HCT116 (cell line): ENCODE results near the gene IQCB1. TPM values are rescaled to one million over a fixed set of nuclear protein-coding genes. Genes with fewer than 3 reads are reported as not detected.

Experiments used
- ATAC-seq: fragments of 200-7000 bp; cut with Tn5 transposase; 2 replicates; pipeline ENCODE4 v1.9.1; 2020; ENCODE audit warnings: mild to moderate bottlenecking, moderate library complexity
- Bru-seq: library from RNA; stranded (reverse); fragments of 400-500 nt; gene quantifications from one replicate; lab custom pipeline; 2021; lab: Mats Ljungman, UMichigan
- BruChase-seq, 2 experiments: library from RNA; stranded (reverse); fragments of 400-500 nt; gene quantifications; one replicate each; lab custom pipeline; 2021; lab: Mats Ljungman, UMichigan
- BruUV-seq: library from RNA; stranded (reverse); fragments of 400-500 nt; replicated peaks from 2 replicates; lab custom pipeline; 2021; lab: Mats Ljungman, UMichigan
- CTCF ChIA-PET: fragments of 300-600 bp; sonication (Branson Sonifier 250); formaldehyde crosslinking; loops from one replicate; lab custom pipeline; 2021; ENCODE audit warnings: antibody characterized with exemption; lab: Charles Lee
- POLR2A ChIA-PET: fragments of 300-600, 350-600 bp; sonication (Branson Sonifier 250); formaldehyde crosslinking; loops from one replicate; lab custom pipeline; 2021; ENCODE audit warnings: antibody characterized with exemption; lab: Charles Lee
- RAD21 ChIA-PET, 2 experiments: fragments of 300-600 bp; sonication (Branson Sonifier 250); formaldehyde crosslinking; loops; one replicate each; lab custom pipeline; 2023; ENCODE audit warnings: low total read pairs in 2 of 2; ENCODE audit not compliant: uncharacterized antibody in 2 of 2, unreplicated experiment in 2 of 2, low non-redundant PET in 1 of 2; lab: Charles Lee
- DNase-seq: peaks from one replicate; pipeline ENCODE4 v3.0.0-alpha.2; 2010; ENCODE audit warnings: low read depth, low spot score
- H2AFZ ChIP-seq: fragments of 200-600 bp; shearing (Covaris generic), sonication (generic); 2 replicates; pipeline ENCODE4 v1.6.1; 2017; ENCODE audit warnings: low read depth, mixed run types, mixed read lengths, antibody characterized with exemption, low read length; ENCODE audit not compliant: poor library complexity, severe bottlenecking
- H3K27ac ChIP-seq: 2 replicates; pipeline ENCODE4 v1.5.1; 2012; ENCODE audit warnings: low read depth, low read length
- H3K27me3 ChIP-seq: fragments of 200-600 bp; sonication (generic); 2 replicates; pipeline ENCODE4 v1.6.1; 2016; ENCODE audit warnings: mixed run types, low read length, mixed read lengths; ENCODE audit not compliant: insufficient read depth
- H3K36me3 ChIP-seq, 2 experiments: fragments of 200-500 bp in 1 of 2; fragments of 200-600 bp in 1 of 2; sonication (Bioruptor generic) in 1 of 2; sonication (generic) in 1 of 2; 2 replicates each; pipeline versions ENCODE4 v1.5.1 to v1.6.1; 2014 to 2016; ENCODE audit warnings: low read length in 2 of 2, inconsistent platforms in 1 of 2, mixed read lengths in 1 of 2, mixed run types in 1 of 2; ENCODE audit not compliant: insufficient read depth in 2 of 2, control insufficient read depth in 1 of 2
- H3K4me1 ChIP-seq, 2 experiments: fragments of 200-600 bp in 1 of 2; sonication (generic) in 1 of 2; 2 replicates each; pipeline versions ENCODE4 v1.5.1 to v1.6.1; 2012 to 2017; ENCODE audit warnings: low read length in 2 of 2, inconsistent platforms in 1 of 2, mild to moderate bottlenecking in 1 of 2, mixed read lengths in 1 of 2, mixed run types in 1 of 2, moderate library complexity in 1 of 2; ENCODE audit not compliant: insufficient read depth in 2 of 2, control insufficient read depth in 1 of 2
- H3K4me2 ChIP-seq: fragments of 200-600 bp; sonication (generic); 2 replicates; pipeline ENCODE4 v1.6.1; 2017; ENCODE audit warnings: mixed run types, low read length, mixed read lengths
- H3K4me3 ChIP-seq, 2 experiments: fragments of 200-600 bp in 1 of 2; sonication (generic) in 1 of 2; replicated peaks in 1 of 2; 2 replicates each; pipeline ENCODE4 v1.5.1; 2011 to 2016; ENCODE audit warnings: low read length in 2 of 2, control low read depth in 1 of 2, low read depth in 1 of 2, mild to moderate bottlenecking in 1 of 2, mixed read lengths in 1 of 2, mixed run types in 1 of 2
- H3K79me2 ChIP-seq: fragments of 200-600 bp; sonication (generic); 2 replicates; pipeline ENCODE4 v1.6.1; 2017; ENCODE audit warnings: mild to moderate bottlenecking, mixed run types, low read length, moderate library complexity, mixed read lengths; ENCODE audit not compliant: insufficient read depth
- H3K9ac ChIP-seq: fragments of 200-600 bp; sonication (generic); 2 replicates; pipeline ENCODE4 v1.6.1; 2016; ENCODE audit warnings: low read length, mixed read lengths
- H3K9me2 ChIP-seq: fragments of 200-600 bp; sonication (generic), shearing (Covaris generic); 2 replicates; pipeline ENCODE4 v1.6.1; 2017; ENCODE audit warnings: mixed run types, mild to moderate bottlenecking, moderate library complexity; ENCODE audit not compliant: insufficient read depth
- H3K9me3 ChIP-seq, 2 experiments: fragments of 200-500 bp in 1 of 2; fragments of 200-600 bp in 1 of 2; sonication (Bioruptor generic) in 1 of 2; sonication (generic) in 1 of 2; 2 replicates each; pipeline ENCODE4 v1.6.1; 2014 to 2017; ENCODE audit warnings: low read length in 2 of 2, mixed read lengths in 2 of 2, inconsistent platforms in 1 of 2, low read depth in 1 of 2, mild to moderate bottlenecking in 1 of 2, mixed run types in 1 of 2, moderate library complexity in 1 of 2; ENCODE audit not compliant: control insufficient read depth in 1 of 2, insufficient read depth in 1 of 2
- H4K20me1 ChIP-seq: fragments of 200-600 bp; sonication (generic), shearing (Covaris generic); 2 replicates; pipeline ENCODE4 v1.6.1; 2017; ENCODE audit warnings: mixed run types, mild to moderate bottlenecking, moderate library complexity; ENCODE audit not compliant: insufficient read depth
- CEBPB ChIP-seq: IDR thresholded peaks from 2 replicates; pipeline ENCODE4 v1.6.1; 2012; ENCODE audit warnings: low read depth
- EZH2 ChIP-seq: fragments of 200-600 bp; sonication (generic); IDR thresholded peaks from 2 replicates; pipeline ENCODE4 v1.6.1; 2017; ENCODE audit warnings: antibody characterized with exemption, mixed run types
- FOSL1 ChIP-seq: IDR thresholded peaks from 2 replicates; pipeline ENCODE4 v1.6.1; 2012; ENCODE audit warnings: low read depth
- POLR2A ChIP-seq: IDR thresholded peaks from 2 replicates; pipeline ENCODE4 v1.7.0; 2011; ENCODE audit warnings: borderline replicate concordance; ENCODE audit not compliant: insufficient read depth, insufficient read length; ENCODE audit errors: extremely low read depth
- POLR2AphosphoS5 ChIP-seq: IDR thresholded peaks from 2 replicates; pipeline ENCODE4 v1.6.1; 2011; ENCODE audit warnings: mild to moderate bottlenecking, low read depth, low read length, moderate library complexity
- SIN3A ChIP-seq: IDR thresholded peaks from 2 replicates; pipeline ENCODE4 v1.6.1; 2012; ENCODE audit warnings: low read depth
- SRF ChIP-seq: IDR thresholded peaks from 2 replicates; pipeline ENCODE4 v1.6.1; 2012; ENCODE audit warnings: low read depth
- TCF7L2 ChIP-seq: IDR thresholded peaks from 2 replicates; pipeline ENCODE4 v1.7.0; 2011; ENCODE audit warnings: borderline replicate concordance, inconsistent platforms; ENCODE audit not compliant: insufficient read depth, insufficient read length; ENCODE audit errors: extremely low read depth
- ZNF274 ChIP-seq: fragments of 200-500 bp; sonication (Bioruptor generic); IDR thresholded peaks from 2 replicates; pipeline ENCODE4 v1.6.1; 2014; ENCODE audit warnings: mild to moderate bottlenecking, low read depth, low read length, inconsistent platforms
- intact Hi-C: fragments of 100-400 bp; cut with micrococcal nuclease; formaldehyde crosslinking; loops from 2 replicates; pipeline ENCODE4 v1.10.0; 2022
- long read RNA-seq: library from polyadenylated mRNA; unstranded; transcript quantifications from one replicate; pipeline ENCODE4 v2.0.0, GENCODE V29; 2021; ENCODE audit not compliant: unreplicated experiment
- polyA plus RNA-seq: library from polyadenylated mRNA; unstranded; fragments of >200 nt; gene quantifications from 2 replicates; pipeline ENCODE4 v1.2.1, GENCODE V29; 2012; ENCODE audit warnings: missing spikeins
- total RNA-seq: library from RNA; stranded (reverse); gene quantifications from one replicate; pipeline ENCODE4 v1.2.1, GENCODE V29; 2021; ENCODE audit not compliant: unreplicated experiment
- TF ChIP-seq, protein P1 (sequence below): IDR thresholded peaks from 2 replicates; pipeline ENCODE4 v1.6.1; 2012
- TF ChIP-seq, protein P2 (sequence below), 3 experiments: fragments of 200-600 bp in 1 of 3; sonication (generic) in 1 of 3; IDR thresholded peaks in 2 of 3; conservative IDR thresholded peaks in 1 of 3; 2 replicates each; pipeline ENCODE4 v1.5.1; 2012 to 2017; ENCODE audit warnings: low read depth in 2 of 3, low read length in 2 of 3, antibody characterized with exemption in 1 of 3, borderline replicate concordance in 1 of 3, control low read depth in 1 of 3, mild to moderate bottlenecking in 1 of 3, mixed read lengths in 1 of 3, mixed run types in 1 of 3, moderate library complexity in 1 of 3; ENCODE audit not compliant: insufficient read depth in 1 of 3
- TF ChIP-seq, protein P3 (sequence below): IDR thresholded peaks from 2 replicates; pipeline ENCODE4 v1.6.1; 2012; ENCODE audit warnings: low read depth
- TF ChIP-seq, protein P4 (sequence below): IDR thresholded peaks from 2 replicates; pipeline ENCODE4 v1.6.1; 2012

The IQCB1 gene, protein sequence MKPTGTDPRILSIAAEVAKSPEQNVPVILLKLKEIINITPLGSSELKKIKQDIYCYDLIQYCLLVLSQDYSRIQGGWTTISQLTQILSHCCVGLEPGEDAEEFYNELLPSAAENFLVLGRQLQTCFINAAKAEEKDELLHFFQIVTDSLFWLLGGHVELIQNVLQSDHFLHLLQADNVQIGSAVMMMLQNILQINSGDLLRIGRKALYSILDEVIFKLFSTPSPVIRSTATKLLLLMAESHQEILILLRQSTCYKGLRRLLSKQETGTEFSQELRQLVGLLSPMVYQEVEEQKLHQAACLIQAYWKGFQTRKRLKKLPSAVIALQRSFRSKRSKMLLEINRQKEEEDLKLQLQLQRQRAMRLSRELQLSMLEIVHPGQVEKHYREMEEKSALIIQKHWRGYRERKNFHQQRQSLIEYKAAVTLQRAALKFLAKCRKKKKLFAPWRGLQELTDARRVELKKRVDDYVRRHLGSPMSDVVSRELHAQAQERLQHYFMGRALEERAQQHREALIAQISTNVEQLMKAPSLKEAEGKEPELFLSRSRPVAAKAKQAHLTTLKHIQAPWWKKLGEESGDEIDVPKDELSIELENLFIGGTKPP
- 22.2 TPM for total RNA-seq
- 13.2 and 15.1 TPM in 2 replicates for polyA plus RNA-seq
- percentile 91 among the genes with signal in this experiment for Bru-seq, nascent RNA
- percentile 78 among the genes with signal in this experiment for BruChase-seq, experiment 1, labeled RNA remaining after a 6-hour chase
- percentile 84 among the genes with signal in this experiment for BruChase-seq, experiment 2, labeled RNA remaining after a 2-hour chase
- long read RNA-seq, transcript IQCB1-201 (15 exons, 2,594 nt): major isoform, 5 of 30 reads
- long read RNA-seq, partial matches to known transcripts: 5 of 30 reads
- long read RNA-seq, other reads (novel, unspliced or antisense): 16 of 30 reads

DNA sequence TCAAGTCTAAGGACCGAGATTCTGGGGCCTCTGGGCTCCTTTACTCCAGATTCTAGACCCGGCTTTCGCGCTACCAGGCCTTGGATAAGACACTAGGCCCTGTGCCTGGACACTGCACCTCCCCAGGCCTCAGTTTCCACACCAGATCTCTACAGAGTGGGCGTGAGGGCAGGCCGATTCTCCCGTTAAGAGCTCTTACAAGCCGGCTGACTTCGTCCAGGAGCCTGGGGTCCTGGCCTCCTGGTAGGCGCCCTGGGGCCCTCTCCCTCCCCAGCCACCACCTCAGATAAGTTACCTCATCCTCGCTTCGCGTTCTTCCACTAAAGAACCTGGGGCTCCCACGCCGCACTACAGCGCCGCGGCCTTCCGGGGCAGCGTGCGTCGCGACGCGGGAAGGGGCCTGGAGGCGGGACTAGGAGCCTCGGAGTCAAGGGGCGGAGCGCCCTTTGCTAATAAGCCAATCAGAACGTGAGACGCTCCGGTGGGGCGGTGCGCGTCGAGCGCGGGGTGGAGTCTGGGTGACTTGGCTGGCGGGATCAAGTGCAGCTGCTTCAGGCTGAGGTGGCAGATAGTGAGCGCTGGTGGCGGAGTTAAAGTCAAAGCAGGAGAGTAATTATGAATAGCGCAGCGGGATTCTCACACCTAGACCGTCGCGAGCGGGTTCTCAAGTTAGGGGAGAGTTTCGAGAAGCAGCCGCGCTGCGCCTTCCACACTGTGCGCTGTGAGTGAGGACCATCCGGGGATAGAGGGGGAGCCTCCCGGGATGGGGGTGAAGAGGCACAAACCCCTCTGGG is at the start of gene IQCB1, which contains the start of gene EAF2:
IQCB1 (minus strand) TSS at position 390 of the 794 bp plus-strand sequence. CDS start 6,100 bp downstream, outside the sequence.
EAF2 (plus strand) TSS at position 539 of the 794 bp plus-strand sequence; CDS start at position 616, 77 bp downstream.
- H3K27me3 ChIP-seq: no peaks in the 10 kb centered on the region; the same call in 1 of the 2 replicates
- ChIA-PET CTCF (no interaction called here), POLR2A (interaction anchor here (0.6 kb wide), 1 partner anchor 9 kb away, joined by 3 read pairs; no protein-coding TSS in a partner anchor), RAD21 (no interaction called here)
- H3K9ac ChIP-seq: peak within 1 kb of the TSS; percentile 91
- peaks cover 0 to 17% of the 10 kb centered on the region in 2 experiments; a peak in 2 of 4 replicates for H3K36me3 ChIP-seq
- peaks cover 0 to 15% of the 10 kb centered on the region in 2 experiments; a peak in 2 of 4 replicates for H3K4me1 ChIP-seq
- H3K9me3 ChIP-seq: no peaks in the 10 kb centered on the region
- H3K4me3 ChIP-seq: peak within 1 kb of the TSS; percentile 82 to 94
- peak within 1 kb of the TSS; percentile 46 for H3K27ac ChIP-seq
- intact Hi-C loops: loop anchor here (5.0 kb wide), 1 partner anchor 288 kb away; the partner anchor contains the start of gene POLQ
- peaks cover 46% of the 10 kb centered on the region for H3K79me2 ChIP-seq
- H3K9me2 ChIP-seq: no peaks in the 10 kb centered on the region
- H3K4me2 ChIP-seq: peak within 1 kb of the TSS; percentile 97
- no TSS peak for BruUV-seq
- peak within 1 kb of the TSS; percentile 79 for H2AFZ ChIP-seq
- H4K20me1 ChIP-seq: no peaks in the 10 kb centered on the region
- DNase-seq (peak; percentile 93), ATAC-seq (peak; percentile 99)
- peak; percentile 90 for TF ChIP-seq POLR2AphosphoS5
- TF ChIP-seq SIN3A: peak; percentile 74
- TF ChIP-seq ZNF274: no peak
- TF ChIP-seq, protein P1, sequence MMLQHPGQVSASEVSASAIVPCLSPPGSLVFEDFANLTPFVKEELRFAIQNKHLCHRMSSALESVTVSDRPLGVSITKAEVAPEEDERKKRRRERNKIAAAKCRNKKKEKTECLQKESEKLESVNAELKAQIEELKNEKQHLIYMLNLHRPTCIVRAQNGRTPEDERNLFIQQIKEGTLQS: no peak
- TF ChIP-seq, protein P2, sequence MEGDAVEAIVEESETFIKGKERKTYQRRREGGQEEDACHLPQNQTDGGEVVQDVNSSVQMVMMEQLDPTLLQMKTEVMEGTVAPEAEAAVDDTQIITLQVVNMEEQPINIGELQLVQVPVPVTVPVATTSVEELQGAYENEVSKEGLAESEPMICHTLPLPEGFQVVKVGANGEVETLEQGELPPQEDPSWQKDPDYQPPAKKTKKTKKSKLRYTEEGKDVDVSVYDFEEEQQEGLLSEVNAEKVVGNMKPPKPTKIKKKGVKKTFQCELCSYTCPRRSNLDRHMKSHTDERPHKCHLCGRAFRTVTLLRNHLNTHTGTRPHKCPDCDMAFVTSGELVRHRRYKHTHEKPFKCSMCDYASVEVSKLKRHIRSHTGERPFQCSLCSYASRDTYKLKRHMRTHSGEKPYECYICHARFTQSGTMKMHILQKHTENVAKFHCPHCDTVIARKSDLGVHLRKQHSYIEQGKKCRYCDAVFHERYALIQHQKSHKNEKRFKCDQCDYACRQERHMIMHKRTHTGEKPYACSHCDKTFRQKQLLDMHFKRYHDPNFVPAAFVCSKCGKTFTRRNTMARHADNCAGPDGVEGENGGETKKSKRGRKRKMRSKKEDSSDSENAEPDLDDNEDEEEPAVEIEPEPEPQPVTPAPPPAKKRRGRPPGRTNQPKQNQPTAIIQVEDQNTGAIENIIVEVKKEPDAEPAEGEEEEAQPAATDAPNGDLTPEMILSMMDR (IDR thresholded peaks at IDR 0.05 in 2 of 3, conservative IDR thresholded peaks at IDR 0.05 in 1 of 3; ENCODE audit: borderline replicate concordance in 1 of 3, insufficient read depth in 1 of 3, low read depth in 2 of 3, low read length in 2 of 3): no peak
- TF ChIP-seq SRF: no peak
- TF ChIP-seq EZH2: no peak
- no peak for TF ChIP-seq CEBPB
- no peak for TF ChIP-seq FOSL1
- peak; percentile 80 for TF ChIP-seq POLR2A
- no peak for TF ChIP-seq TCF7L2
- TF ChIP-seq, protein P3, sequence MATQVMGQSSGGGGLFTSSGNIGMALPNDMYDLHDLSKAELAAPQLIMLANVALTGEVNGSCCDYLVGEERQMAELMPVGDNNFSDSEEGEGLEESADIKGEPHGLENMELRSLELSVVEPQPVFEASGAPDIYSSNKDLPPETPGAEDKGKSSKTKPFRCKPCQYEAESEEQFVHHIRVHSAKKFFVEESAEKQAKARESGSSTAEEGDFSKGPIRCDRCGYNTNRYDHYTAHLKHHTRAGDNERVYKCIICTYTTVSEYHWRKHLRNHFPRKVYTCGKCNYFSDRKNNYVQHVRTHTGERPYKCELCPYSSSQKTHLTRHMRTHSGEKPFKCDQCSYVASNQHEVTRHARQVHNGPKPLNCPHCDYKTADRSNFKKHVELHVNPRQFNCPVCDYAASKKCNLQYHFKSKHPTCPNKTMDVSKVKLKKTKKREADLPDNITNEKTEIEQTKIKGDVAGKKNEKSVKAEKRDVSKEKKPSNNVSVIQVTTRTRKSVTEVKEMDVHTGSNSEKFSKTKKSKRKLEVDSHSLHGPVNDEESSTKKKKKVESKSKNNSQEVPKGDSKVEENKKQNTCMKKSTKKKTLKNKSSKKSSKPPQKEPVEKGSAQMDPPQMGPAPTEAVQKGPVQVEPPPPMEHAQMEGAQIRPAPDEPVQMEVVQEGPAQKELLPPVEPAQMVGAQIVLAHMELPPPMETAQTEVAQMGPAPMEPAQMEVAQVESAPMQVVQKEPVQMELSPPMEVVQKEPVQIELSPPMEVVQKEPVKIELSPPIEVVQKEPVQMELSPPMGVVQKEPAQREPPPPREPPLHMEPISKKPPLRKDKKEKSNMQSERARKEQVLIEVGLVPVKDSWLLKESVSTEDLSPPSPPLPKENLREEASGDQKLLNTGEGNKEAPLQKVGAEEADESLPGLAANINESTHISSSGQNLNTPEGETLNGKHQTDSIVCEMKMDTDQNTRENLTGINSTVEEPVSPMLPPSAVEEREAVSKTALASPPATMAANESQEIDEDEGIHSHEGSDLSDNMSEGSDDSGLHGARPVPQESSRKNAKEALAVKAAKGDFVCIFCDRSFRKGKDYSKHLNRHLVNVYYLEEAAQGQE: no peak
- TF ChIP-seq, protein P4, sequence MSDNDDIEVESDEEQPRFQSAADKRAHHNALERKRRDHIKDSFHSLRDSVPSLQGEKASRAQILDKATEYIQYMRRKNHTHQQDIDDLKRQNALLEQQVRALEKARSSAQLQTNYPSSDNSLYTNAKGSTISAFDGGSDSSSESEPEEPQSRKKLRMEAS: peak; percentile 89
